Activated CD4-positive, alpha-beta memory T cell treated with anti-CD3 and anti-CD28 coated beads for 36 hours (primary cell): ENCODE results near the gene PKP1. TPM values are rescaled to one million over a fixed set of nuclear protein-coding genes. Genes with fewer than 3 reads are reported as not detected.

Source experiments
- CTCF ChIA-PET: fragments of 350-600 bp; sonication (Branson Sonifier 250); formaldehyde crosslinking; loops from one replicate; lab custom pipeline; 2021; ENCODE audit warnings: antibody characterized with exemption, inconsistent platforms; lab: Charles Lee
- POLR2A ChIA-PET: fragments of 350-600 bp; sonication (Branson Sonifier 250); formaldehyde crosslinking; loops from one replicate; lab custom pipeline; 2021; ENCODE audit warnings: antibody characterized with exemption; lab: Charles Lee
- DNase-seq: peaks from one replicate; pipeline ENCODE4 v3.0.0-alpha.2; 2020
- H3K27ac Mint-ChIP-seq: one replicate; pipeline ENCODE4 v1.8.0; 2021; ENCODE audit warnings: mixed read lengths
- H3K27me3 Mint-ChIP-seq: one replicate; pipeline ENCODE4 v1.8.0; 2021; ENCODE audit warnings: mixed read lengths
- H3K36me3 Mint-ChIP-seq: one replicate; pipeline ENCODE4 v1.8.0; 2021; ENCODE audit warnings: mixed read lengths
- H3K4me1 Mint-ChIP-seq: one replicate; pipeline ENCODE4 v1.8.0; 2021; ENCODE audit warnings: low read depth, mixed read lengths
- H3K4me3 Mint-ChIP-seq: one replicate; pipeline ENCODE4 v1.8.0; 2021; ENCODE audit warnings: mild to moderate bottlenecking, mixed read lengths
- H3K9me3 Mint-ChIP-seq: one replicate; pipeline ENCODE4 v1.8.0; 2021; ENCODE audit warnings: mixed read lengths
- intact Hi-C: fragments of 100-400 bp; cut with micrococcal nuclease; formaldehyde crosslinking; loops from one replicate; pipeline ENCODE4 v1.15.1; 2023
- total RNA-seq, 2 experiments: library from RNA; stranded (reverse); gene quantifications; one replicate each; pipeline ENCODE4 v1.2.3, GENCODE V29; 2021

Gene PKP1
- total RNA-seq, 2 experiments from 2014 or later = not detected

GRCh38 chr1:201305815-201306214 lies 22.5 kb downstream of the PKP1 start:
- H3K9me3 Mint-ChIP-seq = no peaks in the 10 kb centered on the region
- peaks cover 12% of the 10 kb centered on the region for H3K27me3 Mint-ChIP-seq
- H3K4me3 Mint-ChIP-seq = no peak overlapping the region
- no peak for DNase-seq
- no peak overlapping the region for H3K27ac Mint-ChIP-seq
- no peaks in the 10 kb centered on the region for H3K36me3 Mint-ChIP-seq
- intact Hi-C loops = no loop called here
- CTCF ChIA-PET = no interaction called here
- no peaks in the 10 kb centered on the region for H3K4me1 Mint-ChIP-seq
- POLR2A ChIA-PET = no interaction called here

DNA sequence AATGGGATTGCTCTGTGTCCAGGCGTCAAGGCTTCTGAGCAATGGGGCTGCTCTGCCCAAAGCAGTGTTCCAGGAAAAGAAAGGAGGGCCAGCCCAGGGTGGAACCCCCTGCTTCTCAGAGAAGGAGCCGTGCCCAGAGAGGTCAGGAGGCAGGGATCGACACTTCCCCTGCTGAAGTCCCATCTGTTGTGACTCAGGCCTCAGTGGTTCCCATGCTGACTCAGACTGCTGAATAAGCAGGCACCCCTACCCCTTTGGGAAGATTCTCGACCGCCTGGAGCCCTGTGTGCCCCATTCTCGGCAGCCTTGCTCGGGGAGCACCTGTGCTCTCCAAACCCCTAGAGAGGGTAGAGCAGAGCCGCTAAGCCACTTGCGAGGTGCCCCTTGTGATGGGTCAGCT lies 23.9 kb downstream of the PKP1 start:
- no peaks in the 10 kb centered on the region for H3K4me1 Mint-ChIP-seq
- ChIA-PET POLR2A (no interaction called here), CTCF (no interaction called here)
- intact Hi-C loops = no loop called here
- H3K9me3 Mint-ChIP-seq = no peaks in the 10 kb centered on the region
- H3K27ac Mint-ChIP-seq = no peak overlapping the region
- no peaks in the 10 kb centered on the region for H3K36me3 Mint-ChIP-seq
- no peak for DNase-seq
- H3K4me3 Mint-ChIP-seq = no peak overlapping the region
- peaks cover 12% of the 10 kb centered on the region for H3K27me3 Mint-ChIP-seq

DNA sequence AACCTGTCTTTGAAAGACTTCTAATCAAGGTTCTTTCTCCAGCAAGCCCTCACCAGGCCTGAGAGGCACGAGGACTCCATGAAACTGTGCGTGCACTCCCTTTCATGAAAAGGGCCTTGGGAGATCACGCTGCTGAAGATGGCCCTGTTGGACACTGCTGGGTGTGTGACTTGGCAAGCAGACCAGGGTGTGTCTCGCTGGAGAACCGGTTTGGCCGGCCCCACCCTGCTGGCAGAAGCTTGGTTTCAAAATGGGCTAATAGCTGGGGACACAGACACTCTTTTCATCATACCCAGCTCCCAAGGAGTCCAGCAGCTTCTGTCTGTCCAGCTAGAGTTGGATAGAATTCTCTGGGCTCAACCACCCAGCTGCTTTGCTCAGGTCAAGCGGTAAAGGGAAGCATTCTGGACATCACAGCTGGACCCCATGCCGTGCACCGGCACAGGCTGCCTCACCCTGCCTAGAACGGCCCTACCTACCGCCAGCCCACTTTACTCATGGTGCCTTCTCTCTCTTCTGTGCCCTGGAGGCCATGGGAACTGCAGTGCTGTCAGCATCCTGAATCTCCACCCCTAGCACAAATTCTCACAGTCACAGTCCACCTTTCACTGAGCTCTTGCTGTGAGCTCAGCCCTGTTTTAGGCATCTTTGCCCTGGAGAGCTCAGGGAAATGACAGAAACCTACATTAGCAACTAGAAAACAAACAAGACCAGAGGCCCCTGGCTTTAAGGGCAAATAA lies 24.6 kb downstream of the PKP1 start:
- peaks cover 12% of the 10 kb centered on the region for H3K27me3 Mint-ChIP-seq
- no peaks in the 10 kb centered on the region for H3K36me3 Mint-ChIP-seq
- H3K4me3 Mint-ChIP-seq = no peak overlapping the region
- ChIA-PET POLR2A (no interaction called here), CTCF (no interaction called here)
- no peaks in the 10 kb centered on the region for H3K4me1 Mint-ChIP-seq
- H3K9me3 Mint-ChIP-seq = no peaks in the 10 kb centered on the region
- no peak overlapping the region for H3K27ac Mint-ChIP-seq
- no peak for DNase-seq
- intact Hi-C loops = no loop called here

DNA sequence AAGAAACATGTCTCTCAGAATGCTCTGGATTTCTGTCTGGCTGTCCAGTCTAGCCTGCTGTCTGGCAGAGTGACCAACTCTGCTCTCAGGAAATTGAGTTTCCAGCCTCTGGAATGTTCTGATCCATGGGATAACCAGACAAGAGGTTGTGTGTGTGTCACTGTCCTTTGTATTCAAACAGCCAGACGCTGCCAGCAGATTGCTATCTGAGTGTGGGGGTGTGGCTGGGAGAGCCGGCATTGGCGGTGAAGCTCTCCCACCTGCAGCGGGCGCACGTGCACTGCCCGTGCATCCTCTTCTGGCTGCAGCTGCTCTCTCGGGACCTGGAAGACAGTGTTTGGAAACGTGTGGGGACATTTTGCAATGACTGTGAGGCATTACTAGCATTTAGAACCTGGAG lies 26.1 kb downstream of the PKP1 start:
- no peaks in the 10 kb centered on the region for H3K9me3 Mint-ChIP-seq
- CTCF ChIA-PET = no interaction called here

DNA sequence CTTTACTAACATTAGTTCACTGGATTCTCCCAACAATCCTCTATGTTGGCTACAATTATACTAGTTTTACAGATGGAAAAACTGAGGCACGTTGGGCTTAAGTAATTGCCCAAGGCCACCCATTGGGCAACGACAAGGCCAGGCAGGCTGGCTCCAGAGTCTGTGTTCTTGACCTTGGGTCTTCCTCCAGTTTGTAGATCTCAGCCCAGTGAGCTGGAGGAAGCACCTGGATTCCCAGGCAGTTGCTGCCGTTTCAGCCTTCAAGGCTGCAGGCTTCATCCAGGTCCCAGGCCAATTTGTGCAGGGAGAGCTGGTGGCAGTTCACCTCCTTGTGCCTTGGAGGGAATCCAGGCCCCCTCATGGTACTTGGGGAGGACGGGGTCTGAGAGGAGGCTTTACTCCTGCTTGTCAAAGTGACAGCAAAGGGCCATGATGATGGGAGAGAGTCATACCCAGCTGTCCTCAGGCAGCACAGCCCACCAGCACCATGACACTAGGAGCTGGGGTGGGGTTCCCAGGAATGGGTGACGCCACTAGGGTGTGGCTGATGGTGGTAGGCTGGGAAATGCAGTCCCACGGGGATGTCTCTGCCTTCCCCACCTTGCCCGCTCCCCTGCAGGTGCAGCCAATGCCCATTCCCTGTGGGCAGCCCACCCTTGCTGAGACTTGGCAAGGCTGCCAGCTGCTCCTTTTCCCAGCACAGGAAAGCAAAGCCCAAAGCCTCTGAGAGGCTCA lies 27.1 kb downstream of the PKP1 start:
- ChIA-PET POLR2A (no interaction called here), CTCF (no interaction called here)
- intact Hi-C loops = no loop called here
- Mint-ChIP-seq H3K4me1 (no peaks in the 10 kb centered on the region), H3K36me3 (no peaks in the 10 kb centered on the region), H3K27ac (no peak overlapping the region), H3K4me3 (no peak overlapping the region), H3K27me3 (peaks cover 13% of the 10 kb centered on the region), H3K9me3 (no peaks in the 10 kb centered on the region)
- no peak for DNase-seq

More for the DNA sequence above, 26.1 kb downstream of the PKP1 start:
- Mint-ChIP-seq H3K4me3 (no peak overlapping the region), H3K27ac (no peak overlapping the region), H3K27me3 (peaks cover 13% of the 10 kb centered on the region), H3K36me3 (no peaks in the 10 kb centered on the region), H3K4me1 (no peaks in the 10 kb centered on the region)
- DNase-seq = peak; percentile 21
- POLR2A ChIA-PET = no interaction called here
- intact Hi-C loops = no loop called here

DNA sequence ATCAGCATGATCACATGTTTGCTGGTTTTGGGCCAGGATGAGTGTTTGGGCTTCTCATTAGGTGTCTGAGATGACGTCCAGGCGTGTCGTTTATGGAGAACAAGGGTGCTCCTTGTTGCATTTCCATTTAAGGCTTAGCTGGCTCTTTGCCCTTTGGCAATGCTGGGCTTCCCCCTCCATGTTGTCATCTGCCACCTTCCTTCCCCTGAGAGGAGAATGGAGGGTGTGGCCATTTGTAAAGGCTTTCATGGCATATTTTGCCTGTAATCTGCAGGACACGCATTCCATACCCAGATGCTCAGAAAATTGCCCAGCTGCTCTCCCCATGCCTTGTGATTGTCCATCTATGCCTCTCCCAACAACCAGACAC lies 27.7 kb downstream of the PKP1 start:
- H3K4me1 Mint-ChIP-seq = no peaks in the 10 kb centered on the region
- peaks cover 16% of the 10 kb centered on the region for H3K27me3 Mint-ChIP-seq
- no peak for DNase-seq
- H3K9me3 Mint-ChIP-seq = no peaks in the 10 kb centered on the region
- ChIA-PET CTCF (interaction anchor here (1.2 kb wide), 1 partner anchor 202 kb away, joined by 3 read pairs; no protein-coding TSS in a partner anchor), POLR2A (no interaction called here)
- no peak overlapping the region for H3K27ac Mint-ChIP-seq
- intact Hi-C loops = no loop called here
- H3K4me3 Mint-ChIP-seq = no peak overlapping the region
- H3K36me3 Mint-ChIP-seq = no peaks in the 10 kb centered on the region

DNA sequence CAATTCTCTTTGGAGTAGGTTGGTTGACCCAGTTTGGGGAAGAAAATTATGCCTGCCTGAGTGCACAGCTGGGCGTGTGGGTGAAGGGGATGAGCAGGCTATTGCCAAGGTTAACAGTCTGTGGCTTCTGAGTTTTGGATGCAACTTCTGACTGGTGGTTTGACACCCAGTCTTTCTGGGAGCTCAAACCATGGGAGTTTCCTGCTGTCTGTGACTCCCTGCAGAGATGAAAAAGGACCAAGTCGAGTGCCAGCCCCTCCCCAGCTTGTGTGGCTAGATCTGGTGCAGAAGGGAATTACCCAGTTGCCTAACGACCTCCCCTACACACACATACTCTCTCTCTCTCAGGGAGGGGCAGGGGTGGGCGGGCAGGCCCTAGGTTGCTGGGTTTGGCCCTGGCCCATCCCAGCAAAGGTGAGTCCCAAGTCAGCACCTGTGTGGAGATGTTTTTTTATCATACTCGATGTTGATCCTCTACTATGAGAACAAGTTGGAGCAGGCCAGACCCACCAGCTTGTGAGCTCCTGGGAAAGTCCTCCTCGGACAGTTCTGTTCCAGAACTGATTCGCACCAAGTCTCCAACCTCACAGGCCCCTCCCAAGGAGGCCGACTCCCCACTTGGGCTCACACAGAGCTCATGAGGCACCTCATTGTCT lies 28.2 kb downstream of the PKP1 start:
- H3K4me1 Mint-ChIP-seq = no peaks in the 10 kb centered on the region
- CTCF ChIA-PET = interaction anchor here (1.2 kb wide), 1 partner anchor 201 kb away, joined by 3 read pairs; no protein-coding TSS in a partner anchor
- intact Hi-C loops = no loop called here
- H3K27me3 Mint-ChIP-seq = peaks cover 16% of the 10 kb centered on the region
- no peak overlapping the region for H3K27ac Mint-ChIP-seq
- no peaks in the 10 kb centered on the region for H3K9me3 Mint-ChIP-seq
- DNase-seq = peak; percentile 28
- POLR2A ChIA-PET = no interaction called here
- no peaks in the 10 kb centered on the region for H3K36me3 Mint-ChIP-seq
- H3K4me3 Mint-ChIP-seq = no peak overlapping the region

DNA sequence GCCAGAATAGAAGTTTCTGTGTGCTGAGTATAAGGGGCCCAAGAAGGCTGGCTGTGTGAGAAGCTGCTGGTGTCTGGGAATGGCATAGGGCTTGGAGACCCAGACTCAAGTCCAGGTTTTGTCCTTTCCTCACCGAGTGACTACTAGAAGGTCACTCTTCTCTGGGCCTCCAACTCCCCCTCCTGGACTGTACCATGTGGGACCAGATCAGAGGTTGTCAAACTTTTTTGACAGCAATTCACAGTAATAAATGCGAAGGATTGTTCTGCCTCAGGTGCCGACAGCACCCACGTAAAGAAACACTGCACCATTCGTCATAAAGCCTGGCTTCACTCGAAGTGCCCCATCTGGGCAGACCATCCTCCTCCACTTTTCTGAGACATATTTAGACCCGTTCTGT lies 29.0 kb downstream of the PKP1 start:
- Mint-ChIP-seq H3K9me3 (no peaks in the 10 kb centered on the region), H3K27me3 (peaks cover 16% of the 10 kb centered on the region), H3K4me1 (no peaks in the 10 kb centered on the region), H3K27ac (no peak overlapping the region), H3K36me3 (no peaks in the 10 kb centered on the region), H3K4me3 (no peak overlapping the region)
- POLR2A ChIA-PET = no interaction called here
- intact Hi-C loops = no loop called here
- CTCF ChIA-PET = interaction anchor here (1.2 kb wide), 1 partner anchor 200 kb away, joined by 3 read pairs; no protein-coding TSS in a partner anchor
- DNase-seq = no peak

- intact Hi-C loops = no loop called here
- Mint-ChIP-seq H3K4me1 (no peaks in the 10 kb centered on the region), H3K36me3 (no peaks in the 10 kb centered on the region), H3K4me3 (no peak overlapping the region), H3K27me3 (peaks cover 16% of the 10 kb centered on the region), H3K27ac (no peak overlapping the region), H3K9me3 (no peaks in the 10 kb centered on the region)
- ChIA-PET POLR2A (no interaction called here), CTCF (no interaction called here)
- DNase-seq = no peak
These were observed 29.8 kb downstream of the PKP1 start for GRCh38 chr1:201313086-201313485.

- Mint-ChIP-seq H3K36me3 (no peaks in the 10 kb centered on the region), H3K4me3 (no peak overlapping the region), H3K27ac (no peak overlapping the region), H3K9me3 (no peaks in the 10 kb centered on the region), H3K27me3 (peaks cover 4% of the 10 kb centered on the region), H3K4me1 (no peaks in the 10 kb centered on the region)
- ChIA-PET CTCF (no interaction called here), POLR2A (no interaction called here)
- intact Hi-C loops = no loop called here
- DNase-seq = no peak
These were observed 33.2 kb downstream of the PKP1 start for GRCh38 chr1:201316556-201316955.

DNA sequence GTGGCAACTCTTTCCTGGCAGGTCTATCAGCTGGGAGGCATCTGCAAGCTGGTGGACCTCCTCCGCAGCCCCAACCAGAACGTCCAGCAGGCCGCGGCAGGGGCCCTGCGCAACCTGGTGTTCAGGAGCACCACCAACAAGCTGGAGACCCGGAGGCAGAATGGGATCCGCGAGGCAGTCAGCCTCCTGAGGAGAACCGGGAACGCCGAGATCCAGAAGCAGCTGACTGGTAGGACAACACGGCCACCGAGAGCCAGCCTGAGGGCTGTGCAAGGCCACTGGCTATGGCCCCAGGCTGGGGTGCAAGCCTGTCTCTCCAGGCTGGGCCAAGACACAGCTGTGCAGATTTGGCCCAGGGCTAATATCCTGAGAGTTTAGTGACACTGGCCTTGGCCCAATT lies 34.2 kb downstream of the PKP1 start:
- Mint-ChIP-seq H3K27ac (no peak overlapping the region), H3K9me3 (no peaks in the 10 kb centered on the region), H3K27me3 (peaks cover 4% of the 10 kb centered on the region), H3K4me1 (no peaks in the 10 kb centered on the region), H3K36me3 (no peaks in the 10 kb centered on the region), H3K4me3 (no peak overlapping the region)
- CTCF ChIA-PET = no interaction called here
- intact Hi-C loops = no loop called here
- DNase-seq = no peak
- POLR2A ChIA-PET = no interaction called here

DNA sequence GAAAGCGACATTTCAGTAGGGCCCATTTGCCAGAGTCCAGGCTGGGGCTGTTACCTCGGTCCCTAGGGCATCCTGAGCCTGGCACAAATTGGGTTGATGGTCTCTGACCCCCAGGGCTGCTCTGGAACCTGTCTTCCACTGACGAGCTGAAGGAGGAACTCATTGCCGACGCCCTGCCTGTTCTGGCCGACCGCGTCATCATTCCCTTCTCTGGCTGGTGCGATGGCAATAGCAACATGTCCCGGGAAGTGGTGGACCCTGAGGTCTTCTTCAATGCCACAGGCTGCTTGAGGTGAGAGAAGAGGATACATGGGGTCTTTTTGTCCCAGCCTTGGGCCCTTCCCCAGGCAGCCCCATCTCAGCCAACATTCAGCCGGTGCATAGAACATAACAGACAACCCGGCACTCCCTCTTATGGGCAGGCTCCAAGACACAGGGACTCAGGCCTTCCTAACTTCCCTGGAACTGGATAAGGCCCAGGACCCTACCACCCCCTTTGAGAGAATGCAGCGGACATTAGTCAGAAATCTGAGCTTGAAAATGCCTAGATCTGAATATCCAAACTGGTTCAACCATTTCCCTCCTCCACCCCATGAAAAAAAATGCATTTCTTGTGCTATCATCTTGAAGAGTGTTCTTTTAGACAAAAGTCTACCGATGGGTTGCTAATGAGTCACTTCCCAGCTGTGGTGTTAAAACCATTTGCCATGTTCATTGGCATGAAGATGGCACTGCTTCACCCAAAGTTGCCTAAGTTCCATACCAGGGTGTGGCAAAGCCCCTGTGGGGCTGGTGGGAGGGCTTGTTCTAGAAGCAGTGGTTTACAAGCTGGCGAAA lies 35.4 kb downstream of the PKP1 start:
- Mint-ChIP-seq H3K27me3 (peaks cover 4% of the 10 kb centered on the region), H3K9me3 (no peaks in the 10 kb centered on the region), H3K4me3 (no peak overlapping the region), H3K36me3 (no peaks in the 10 kb centered on the region), H3K27ac (no peak overlapping the region), H3K4me1 (no peaks in the 10 kb centered on the region)
- CTCF ChIA-PET = no interaction called here
- POLR2A ChIA-PET = no interaction called here
- no peak for DNase-seq
- intact Hi-C loops = no loop called here
